NB4 (cell line): ENCODE results near the gene NHLH2.

ENCODE experiments used
- CTCF ChIP-seq: IDR thresholded peaks from one replicate; pipeline ENCODE4 v1.5.1; 2012; ENCODE audit warnings: low read depth, low read length
- MAX ChIP-seq: IDR thresholded peaks from 2 replicates; pipeline ENCODE4 v1.6.1; 2011; ENCODE audit warnings: low read depth, low read length
- MYC ChIP-seq: IDR thresholded peaks from 2 replicates; pipeline ENCODE4 v1.6.1; 2011; ENCODE audit warnings: low read depth, low read length
- POLR2A ChIP-seq: IDR thresholded peaks from 2 replicates; pipeline ENCODE4 v1.6.1; 2011; ENCODE audit warnings: mild to moderate bottlenecking; ENCODE audit not compliant: insufficient read length; ENCODE audit errors: extremely low read depth

- TF ChIP-seq CTCF (no peak), MAX (no peak), POLR2A (no peak), MYC (no peak)
These were observed 26.1 kb downstream of the NHLH2 start for GRCh38 chr1:115814685-115815398.
